ENCODE measurements around the gene SLC44A3.

Gene SLC44A3

GRCh38 chr1:94856004-94856403 is 35.8 kb downstream of the SLC44A3 start:
- no peak for TF ChIP-seq CTCF (IDR thresholded peaks at IDR 0.05; ENCODE audit: control insufficient read depth, extremely low read depth, insufficient read depth)
- no peak overlapping the region for H3K4me3 ChIP-seq (ENCODE audit: low read depth, low read length)

GRCh38 chr1:94856868-94857267 is 36.7 kb downstream of the SLC44A3 start:
- DNase-seq (ENCODE audit: low read depth), result no peak
- H3K4me3 ChIP-seq (ENCODE audit: low read depth, low read length), result no peak overlapping the region
- TF ChIP-seq CTCF (IDR thresholded peaks at IDR 0.05; ENCODE audit: control insufficient read depth, extremely low read depth, insufficient read depth), result no peak

More at GRCh38 chr1:94856004-94856403, 35.8 kb downstream of the SLC44A3 start:
- DNase-seq (ENCODE audit: low read depth), result no peak

- DNase-seq (ENCODE audit: low read depth), result no peak
- no peak overlapping the region for H3K4me3 ChIP-seq (ENCODE audit: low read depth, low read length)
- no peak for TF ChIP-seq CTCF (IDR thresholded peaks at IDR 0.05; ENCODE audit: control insufficient read depth, extremely low read depth, insufficient read depth)
Observed at GRCh38 chr1:94858276-94858675, 38.1 kb downstream of the SLC44A3 start.

- no peak for DNase-seq (ENCODE audit: low read depth)
- no peak overlapping the region for H3K4me3 ChIP-seq (ENCODE audit: low read depth, low read length)
- TF ChIP-seq CTCF (IDR thresholded peaks at IDR 0.05; ENCODE audit: control insufficient read depth, extremely low read depth, insufficient read depth), result no peak
Observed at GRCh38 chr1:94859174-94859573, 39.0 kb downstream of the SLC44A3 start.

GRCh38 chr1:94862718-94863117 is 42.6 kb downstream of the SLC44A3 start:
- no peak for TF ChIP-seq CTCF (IDR thresholded peaks at IDR 0.05; ENCODE audit: control insufficient read depth, extremely low read depth, insufficient read depth)
- no peak for DNase-seq (ENCODE audit: low read depth)
- H3K4me3 ChIP-seq (ENCODE audit: low read depth, low read length), result no peak overlapping the region

- no peak for TF ChIP-seq CTCF (IDR thresholded peaks at IDR 0.05; ENCODE audit: control insufficient read depth, extremely low read depth, insufficient read depth)
- DNase-seq (ENCODE audit: low read depth), result no peak
- no peak overlapping the region for H3K4me3 ChIP-seq (ENCODE audit: low read depth, low read length)
Observed at GRCh38 chr1:94863297-94863911, 43.2 kb downstream of the SLC44A3 start.

GRCh38 chr1:94863919-94864318 is 43.8 kb downstream of the SLC44A3 start:
- no peak for TF ChIP-seq CTCF (IDR thresholded peaks at IDR 0.05; ENCODE audit: control insufficient read depth, extremely low read depth, insufficient read depth)
- H3K4me3 ChIP-seq (ENCODE audit: low read depth, low read length), result no peak overlapping the region
- DNase-seq (ENCODE audit: low read depth), result no peak

Measured in LNCaP clone FGC (cell line).